ENCODE results near the gene MED26.
"Not testable (repeated sequence)": the region's sequence is repeated elsewhere in the genome, so short reads cannot be mapped to it uniquely, and the experiment has no call there.

MED26 gene

DNA sequence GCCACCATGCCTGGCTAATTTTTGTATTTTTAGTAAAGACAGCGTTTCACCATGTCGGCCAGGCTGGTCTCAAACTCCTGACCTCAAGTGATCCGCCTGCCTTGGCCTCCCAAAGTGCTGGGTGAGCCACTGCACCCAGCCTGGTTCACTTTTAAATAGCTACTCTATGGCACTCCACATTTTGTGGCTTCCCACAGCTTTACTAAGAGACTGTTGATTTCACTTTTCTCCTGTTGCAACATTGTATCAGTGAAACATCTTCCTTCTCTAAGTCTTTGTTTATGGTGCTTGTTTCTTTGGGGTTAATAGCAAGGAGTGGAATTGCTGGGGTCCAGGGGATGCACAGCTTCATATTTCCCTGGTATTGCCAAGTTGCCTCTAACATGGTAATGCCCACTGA, 45.2 kb upstream of the MED26 start:
- Histone ChIP-seq H3K27me3 (ENCODE audit: control insufficient read depth, insufficient read depth, low read length) (no peaks in the 10 kb centered on the region), H3K9ac (no peak overlapping the region), H3K4me3 (ENCODE audit: low read depth, low read length) (no peak overlapping the region), H3K4me2 (ENCODE audit: low read length) (no peak overlapping the region), H3K9me3 (ENCODE audit: control insufficient read depth, low read length) (no peaks in the 10 kb centered on the region), H2AFZ (no peak overlapping the region), H3K36me3 (ENCODE audit: control insufficient read depth, insufficient read depth, low read length) (no peaks in the 10 kb centered on the region), H3K79me2 (no peaks in the 10 kb centered on the region), H3K4me1 (no peaks in the 10 kb centered on the region), H3K27ac (no peak overlapping the region)
- TF ChIP-seq, protein P1, sequence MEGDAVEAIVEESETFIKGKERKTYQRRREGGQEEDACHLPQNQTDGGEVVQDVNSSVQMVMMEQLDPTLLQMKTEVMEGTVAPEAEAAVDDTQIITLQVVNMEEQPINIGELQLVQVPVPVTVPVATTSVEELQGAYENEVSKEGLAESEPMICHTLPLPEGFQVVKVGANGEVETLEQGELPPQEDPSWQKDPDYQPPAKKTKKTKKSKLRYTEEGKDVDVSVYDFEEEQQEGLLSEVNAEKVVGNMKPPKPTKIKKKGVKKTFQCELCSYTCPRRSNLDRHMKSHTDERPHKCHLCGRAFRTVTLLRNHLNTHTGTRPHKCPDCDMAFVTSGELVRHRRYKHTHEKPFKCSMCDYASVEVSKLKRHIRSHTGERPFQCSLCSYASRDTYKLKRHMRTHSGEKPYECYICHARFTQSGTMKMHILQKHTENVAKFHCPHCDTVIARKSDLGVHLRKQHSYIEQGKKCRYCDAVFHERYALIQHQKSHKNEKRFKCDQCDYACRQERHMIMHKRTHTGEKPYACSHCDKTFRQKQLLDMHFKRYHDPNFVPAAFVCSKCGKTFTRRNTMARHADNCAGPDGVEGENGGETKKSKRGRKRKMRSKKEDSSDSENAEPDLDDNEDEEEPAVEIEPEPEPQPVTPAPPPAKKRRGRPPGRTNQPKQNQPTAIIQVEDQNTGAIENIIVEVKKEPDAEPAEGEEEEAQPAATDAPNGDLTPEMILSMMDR (IDR thresholded peaks at IDR 0.05) = no peak

DNA sequence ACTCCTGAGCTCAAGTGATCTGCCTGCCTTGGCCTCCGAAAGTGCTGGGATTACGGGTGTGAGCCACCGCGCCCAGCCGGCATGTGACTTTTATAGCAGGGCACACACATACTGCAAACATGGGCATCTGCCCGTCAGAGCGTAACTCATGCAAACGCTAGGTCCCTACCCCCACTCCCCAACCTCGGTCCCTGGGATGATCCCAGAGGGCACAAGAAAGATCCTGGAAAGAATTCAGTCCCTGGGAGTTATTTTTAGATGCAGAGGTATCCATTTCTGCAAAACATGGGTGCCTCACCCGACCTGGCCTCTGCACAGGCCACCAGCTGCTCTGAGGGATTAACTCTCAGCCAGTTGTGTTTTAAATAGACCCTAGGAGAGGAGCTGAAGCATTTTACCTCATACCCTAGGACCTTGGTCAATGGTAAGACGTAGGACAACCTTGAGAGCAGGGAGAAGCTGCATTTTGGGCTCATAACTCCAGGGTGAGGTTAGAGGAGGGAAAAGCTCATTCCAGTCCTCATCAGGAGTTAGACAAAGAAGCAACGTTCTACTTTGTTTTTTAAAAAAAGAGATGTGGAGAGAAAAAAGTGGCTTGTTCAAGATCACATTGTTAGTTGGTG, 43.8 kb upstream of the MED26 start:
- H3K36me3 ChIP-seq (ENCODE audit: control insufficient read depth, insufficient read depth, low read length) = no peaks in the 10 kb centered on the region
- H3K4me2 ChIP-seq (ENCODE audit: low read length) = no peak overlapping the region
- TF ChIP-seq, protein P1 (IDR thresholded peaks at IDR 0.05) = no peak
- no peaks in the 10 kb centered on the region for H3K27me3 ChIP-seq (ENCODE audit: control insufficient read depth, insufficient read depth, low read length)
- H3K79me2 ChIP-seq = no peaks in the 10 kb centered on the region
- H3K4me1 ChIP-seq = no peaks in the 10 kb centered on the region
- H3K4me3 ChIP-seq (ENCODE audit: low read depth, low read length) = no peak overlapping the region
- no peaks in the 10 kb centered on the region for H3K9me3 ChIP-seq (ENCODE audit: control insufficient read depth, low read length)
- H3K9ac ChIP-seq = no peak overlapping the region
- no peak overlapping the region for H3K27ac ChIP-seq
- no peak overlapping the region for H2AFZ ChIP-seq

DNA sequence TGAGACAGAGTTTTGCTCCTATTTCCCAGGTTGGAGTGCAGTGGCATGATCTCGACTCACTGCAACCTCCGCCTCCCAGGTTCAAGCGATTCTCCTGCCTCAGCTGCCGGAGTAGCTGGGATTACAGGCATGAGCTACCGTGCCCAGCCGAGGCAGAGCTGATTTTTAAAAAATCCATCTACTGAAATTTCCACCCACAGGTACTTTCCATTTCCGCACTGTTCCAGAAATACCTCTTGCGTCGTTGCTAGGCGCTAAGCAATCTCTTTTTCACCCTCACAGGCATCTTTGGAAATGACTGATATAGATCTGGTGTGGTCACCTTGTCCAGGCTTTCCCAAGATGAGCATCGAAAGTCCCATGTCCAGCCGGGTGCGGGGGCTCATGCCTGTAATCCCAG, 42.3 kb upstream of the MED26 start:
- H3K36me3 ChIP-seq (ENCODE audit: control insufficient read depth, insufficient read depth, low read length) = no peaks in the 10 kb centered on the region
- no peak overlapping the region for H2AFZ ChIP-seq
- no peaks in the 10 kb centered on the region for H3K79me2 ChIP-seq
- no peak overlapping the region for H3K27ac ChIP-seq
- H3K4me3 ChIP-seq (ENCODE audit: low read depth, low read length) = no peak overlapping the region
- H3K4me2 ChIP-seq (ENCODE audit: low read length) = no peak overlapping the region
- H3K9me3 ChIP-seq (ENCODE audit: control insufficient read depth, low read length) = no peaks in the 10 kb centered on the region
- H3K4me1 ChIP-seq = no peaks in the 10 kb centered on the region
- TF ChIP-seq, protein P1 (IDR thresholded peaks at IDR 0.05) = no peak
- no peak overlapping the region for H3K9ac ChIP-seq
- H3K27me3 ChIP-seq (ENCODE audit: control insufficient read depth, insufficient read depth, low read length) = no peaks in the 10 kb centered on the region

DNA sequence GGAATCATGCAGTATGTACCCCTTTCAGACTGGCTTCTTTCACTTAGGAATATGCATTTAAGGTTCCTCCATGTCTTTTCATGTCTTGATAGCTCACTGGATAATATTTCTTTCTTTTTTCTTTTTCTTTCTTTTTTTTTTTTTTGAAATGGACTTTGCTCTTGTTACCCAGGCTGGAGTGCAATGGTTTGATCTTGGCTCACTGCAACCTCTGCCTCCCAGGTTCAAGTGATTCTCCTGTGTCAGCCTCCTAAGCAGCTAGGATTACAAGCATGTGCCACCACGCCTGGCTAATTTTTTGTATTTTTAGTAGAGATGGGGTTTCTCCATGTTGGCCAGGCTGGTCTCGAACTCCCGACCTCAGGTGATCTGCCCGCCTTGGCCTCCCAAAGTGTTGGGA, 40.7 kb upstream of the MED26 start:
- not testable (repeated sequence) for H3K4me2 ChIP-seq (ENCODE audit: low read length); H3K27ac ChIP-seq; H3K4me3 ChIP-seq (ENCODE audit: low read depth, low read length); H3K79me2 ChIP-seq; H3K9me3 ChIP-seq (ENCODE audit: control insufficient read depth, low read length); H3K27me3 ChIP-seq (ENCODE audit: control insufficient read depth, insufficient read depth, low read length); H3K36me3 ChIP-seq (ENCODE audit: control insufficient read depth, insufficient read depth, low read length); H3K4me1 ChIP-seq; H3K9ac ChIP-seq; H2AFZ ChIP-seq

DNA sequence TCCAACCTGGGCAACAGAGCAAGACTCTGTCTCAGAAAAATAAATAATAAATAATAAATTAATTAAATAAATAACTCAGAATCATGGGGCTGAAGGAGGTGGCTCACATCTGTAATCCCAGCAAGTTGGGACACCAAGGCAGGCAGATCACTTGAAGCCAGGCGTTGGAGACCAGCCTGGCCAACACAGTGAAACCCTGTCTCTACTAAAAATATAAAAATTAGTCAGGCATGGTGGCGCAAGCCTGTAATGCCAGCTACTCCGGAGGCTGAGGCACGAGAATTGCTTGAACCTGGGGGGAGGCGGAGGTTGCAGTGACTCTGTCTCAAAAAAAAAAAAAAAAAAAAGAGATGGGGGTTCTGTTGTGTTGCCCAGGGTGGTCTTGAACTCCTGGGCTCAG, 40.2 kb upstream of the MED26 start:
- TF ChIP-seq, protein P1 (IDR thresholded peaks at IDR 0.05) = no peak

More for the DNA sequence above, 40.2 kb upstream of the MED26 start:
- no peaks in the 10 kb centered on the region for H3K4me1 ChIP-seq
- no peaks in the 10 kb centered on the region for H3K79me2 ChIP-seq
- H3K4me3 ChIP-seq (ENCODE audit: low read depth, low read length) = no peak overlapping the region
- no peaks in the 10 kb centered on the region for H3K27me3 ChIP-seq (ENCODE audit: control insufficient read depth, insufficient read depth, low read length)
- no peak overlapping the region for H3K4me2 ChIP-seq (ENCODE audit: low read length)
- H2AFZ ChIP-seq = no peak overlapping the region
- no peaks in the 10 kb centered on the region for H3K9me3 ChIP-seq (ENCODE audit: control insufficient read depth, low read length)
- no peak overlapping the region for H3K27ac ChIP-seq
- no peak overlapping the region for H3K9ac ChIP-seq
- no peaks in the 10 kb centered on the region for H3K36me3 ChIP-seq (ENCODE audit: control insufficient read depth, insufficient read depth, low read length)

All from parathyroid adenoma (tissue), 2 donors.